ENCODE measurements around the gene SPC24.
A peak's percentile ranks its signal among the peaks of the same experiment; 100 is the strongest.

Gene SPC24

DNA sequence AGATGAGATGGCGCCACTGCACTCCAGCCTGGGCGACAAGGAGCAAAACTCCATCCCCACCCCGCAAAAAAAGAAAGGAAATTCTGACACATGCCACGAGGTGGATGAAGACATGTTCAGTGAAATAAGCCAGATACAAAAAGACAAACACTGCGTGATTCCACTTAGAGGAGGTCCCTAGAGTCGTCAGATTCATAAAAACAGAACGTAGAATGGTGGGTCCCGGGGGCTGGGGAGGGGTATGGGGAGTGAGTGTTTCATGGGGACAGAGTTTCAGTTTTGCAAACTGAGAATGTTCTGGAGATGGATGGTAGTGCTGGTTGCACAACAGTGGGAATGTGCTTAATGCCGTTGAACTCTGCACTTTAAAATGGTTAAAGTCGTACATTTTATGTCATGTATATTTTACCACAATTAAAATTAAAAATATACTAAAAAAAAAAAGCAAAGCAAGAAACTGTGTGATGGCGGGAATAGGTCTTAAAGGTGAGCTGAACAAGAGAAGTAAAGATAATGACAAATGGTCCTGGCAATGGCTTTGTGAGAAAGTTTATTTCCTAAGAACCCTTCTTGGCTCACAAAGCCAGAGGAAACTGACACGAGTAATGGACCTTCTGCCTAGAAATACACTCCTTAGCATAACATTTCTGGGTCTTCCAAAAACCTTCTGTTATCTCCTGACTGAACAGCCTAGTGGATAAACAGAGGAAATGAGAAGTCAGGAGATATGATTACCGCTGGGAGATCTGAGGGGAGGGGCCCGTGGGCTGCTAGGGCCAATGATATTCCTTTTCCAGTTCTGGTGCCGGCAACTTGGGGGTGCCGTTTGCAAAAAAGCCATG, 4.2 kb upstream of the SPC24 start:
- no peak for ATAC-seq
- TF ChIP-seq GLIS3 (CRISPR knock-in tag; IDR thresholded peaks at IDR 0.05): no peak
- no peak for TF ChIP-seq ZC3H10 (CRISPR knock-in tag; IDR thresholded peaks at IDR 0.05)
- no peak for TF ChIP-seq ZNF565 (CRISPR knock-in tag; conservative IDR thresholded peaks at IDR 0.05; ENCODE audit: low read depth)
- TF ChIP-seq, protein P1, sequence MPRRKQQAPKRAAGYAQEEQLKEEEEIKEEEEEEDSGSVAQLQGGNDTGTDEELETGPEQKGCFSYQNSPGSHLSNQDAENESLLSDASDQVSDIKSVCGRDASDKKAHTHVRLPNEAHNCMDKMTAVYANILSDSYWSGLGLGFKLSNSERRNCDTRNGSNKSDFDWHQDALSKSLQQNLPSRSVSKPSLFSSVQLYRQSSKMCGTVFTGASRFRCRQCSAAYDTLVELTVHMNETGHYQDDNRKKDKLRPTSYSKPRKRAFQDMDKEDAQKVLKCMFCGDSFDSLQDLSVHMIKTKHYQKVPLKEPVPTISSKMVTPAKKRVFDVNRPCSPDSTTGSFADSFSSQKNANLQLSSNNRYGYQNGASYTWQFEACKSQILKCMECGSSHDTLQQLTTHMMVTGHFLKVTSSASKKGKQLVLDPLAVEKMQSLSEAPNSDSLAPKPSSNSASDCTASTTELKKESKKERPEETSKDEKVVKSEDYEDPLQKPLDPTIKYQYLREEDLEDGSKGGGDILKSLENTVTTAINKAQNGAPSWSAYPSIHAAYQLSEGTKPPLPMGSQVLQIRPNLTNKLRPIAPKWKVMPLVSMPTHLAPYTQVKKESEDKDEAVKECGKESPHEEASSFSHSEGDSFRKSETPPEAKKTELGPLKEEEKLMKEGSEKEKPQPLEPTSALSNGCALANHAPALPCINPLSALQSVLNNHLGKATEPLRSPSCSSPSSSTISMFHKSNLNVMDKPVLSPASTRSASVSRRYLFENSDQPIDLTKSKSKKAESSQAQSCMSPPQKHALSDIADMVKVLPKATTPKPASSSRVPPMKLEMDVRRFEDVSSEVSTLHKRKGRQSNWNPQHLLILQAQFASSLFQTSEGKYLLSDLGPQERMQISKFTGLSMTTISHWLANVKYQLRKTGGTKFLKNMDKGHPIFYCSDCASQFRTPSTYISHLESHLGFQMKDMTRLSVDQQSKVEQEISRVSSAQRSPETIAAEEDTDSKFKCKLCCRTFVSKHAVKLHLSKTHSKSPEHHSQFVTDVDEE (CRISPR knock-in tag; IDR thresholded peaks at IDR 0.05): no peak
- TF ChIP-seq ZFP30 (CRISPR knock-in tag; IDR thresholded peaks at IDR 0.05): no peak
- TF ChIP-seq RARB (CRISPR knock-in tag; IDR thresholded peaks at IDR 0.05): no peak
- TF ChIP-seq CSDC2 (CRISPR knock-in tag; IDR thresholded peaks at IDR 0.05): no peak
- TF ChIP-seq PPARA (CRISPR knock-in tag; IDR thresholded peaks at IDR 0.05; ENCODE audit: borderline replicate concordance): no peak
- no peak for TF ChIP-seq ISL1 (CRISPR knock-in tag; IDR thresholded peaks at IDR 0.05)
- TF ChIP-seq ZFP3 (CRISPR knock-in tag; IDR thresholded peaks at IDR 0.05): no peak
- no peak for TF ChIP-seq ARNTL (CRISPR knock-in tag; IDR thresholded peaks at IDR 0.05; ENCODE audit: borderline replicate concordance, low read depth)

DNA sequence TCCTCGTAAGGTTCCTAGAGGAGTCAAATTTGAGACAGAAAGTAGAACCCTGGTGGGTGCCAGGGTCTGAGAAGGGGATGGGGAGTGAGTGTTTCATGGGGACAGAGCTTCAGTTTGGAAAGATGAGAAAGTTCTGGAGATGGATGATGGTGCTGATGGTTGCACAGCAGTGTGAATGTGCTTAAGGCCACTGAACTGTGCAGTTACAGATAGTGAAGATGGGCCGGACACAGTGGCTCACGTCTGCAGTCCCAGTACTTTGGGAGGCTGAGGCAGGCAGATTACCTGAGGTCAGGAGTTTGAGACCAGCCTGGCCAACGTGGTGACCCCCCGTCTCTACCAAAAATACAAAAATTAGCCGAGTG, 917 bp downstream of the SPC24 start:
- no peak for ATAC-seq
- no peak for TF ChIP-seq OSR1 (CRISPR knock-in tag; IDR thresholded peaks at IDR 0.05)
- TF ChIP-seq RARB (CRISPR knock-in tag; IDR thresholded peaks at IDR 0.05): no peak

DNA sequence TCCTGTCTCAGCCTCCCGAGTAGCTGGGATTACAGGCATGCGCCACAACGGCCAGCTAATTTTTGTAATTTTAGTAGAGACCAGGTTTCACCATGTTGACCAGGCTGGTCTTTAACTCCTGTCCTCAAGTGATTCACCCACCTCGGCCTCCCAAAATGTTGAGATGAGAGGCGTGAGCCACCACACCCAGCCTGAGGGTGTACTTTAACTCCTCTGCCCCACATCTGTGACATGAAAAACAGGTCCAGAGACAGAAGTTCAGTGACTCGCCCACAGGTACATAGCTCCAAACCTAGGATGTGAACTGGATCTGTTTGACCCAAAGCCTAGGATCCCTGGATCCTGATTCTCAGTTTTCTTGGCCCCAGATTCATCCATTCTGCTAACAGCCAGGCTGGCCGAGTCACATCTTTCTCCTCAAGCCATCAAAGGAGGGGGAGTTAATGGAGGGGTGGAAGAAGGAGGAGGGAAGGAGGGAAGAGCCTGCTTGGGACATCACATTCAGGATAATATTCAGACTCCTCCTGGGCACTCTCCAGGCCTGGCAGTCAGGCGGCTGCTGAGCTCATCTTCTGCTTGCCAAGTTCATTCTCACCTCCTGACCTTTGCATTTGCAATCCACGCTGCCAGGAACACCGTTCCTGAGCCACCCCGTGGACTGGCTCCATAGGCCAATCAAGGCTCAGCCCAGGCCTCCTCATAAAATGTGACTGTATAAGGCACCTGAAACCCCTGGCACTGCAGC, 3.1 kb downstream of the SPC24 start:
- 0 out of 2 replicates have a peak, but pooled peaks have one; percentile 6 for TF ChIP-seq ISL1 (CRISPR knock-in tag; IDR thresholded peaks at IDR 0.05)
- TF ChIP-seq, protein P2, sequence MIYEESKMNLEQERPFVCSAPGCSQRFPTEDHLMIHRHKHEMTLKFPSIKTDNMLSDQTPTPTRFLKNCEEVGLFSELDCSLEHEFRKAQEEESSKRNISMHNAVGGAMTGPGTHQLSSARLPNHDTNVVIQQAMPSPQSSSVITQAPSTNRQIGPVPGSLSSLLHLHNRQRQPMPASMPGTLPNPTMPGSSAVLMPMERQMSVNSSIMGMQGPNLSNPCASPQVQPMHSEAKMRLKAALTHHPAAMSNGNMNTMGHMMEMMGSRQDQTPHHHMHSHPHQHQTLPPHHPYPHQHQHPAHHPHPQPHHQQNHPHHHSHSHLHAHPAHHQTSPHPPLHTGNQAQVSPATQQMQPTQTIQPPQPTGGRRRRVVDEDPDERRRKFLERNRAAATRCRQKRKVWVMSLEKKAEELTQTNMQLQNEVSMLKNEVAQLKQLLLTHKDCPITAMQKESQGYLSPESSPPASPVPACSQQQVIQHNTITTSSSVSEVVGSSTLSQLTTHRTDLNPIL (CRISPR knock-in tag; IDR thresholded peaks at IDR 0.05; ENCODE audit: low read depth): no peak
- peak; percentile 35 for ATAC-seq

DNA sequence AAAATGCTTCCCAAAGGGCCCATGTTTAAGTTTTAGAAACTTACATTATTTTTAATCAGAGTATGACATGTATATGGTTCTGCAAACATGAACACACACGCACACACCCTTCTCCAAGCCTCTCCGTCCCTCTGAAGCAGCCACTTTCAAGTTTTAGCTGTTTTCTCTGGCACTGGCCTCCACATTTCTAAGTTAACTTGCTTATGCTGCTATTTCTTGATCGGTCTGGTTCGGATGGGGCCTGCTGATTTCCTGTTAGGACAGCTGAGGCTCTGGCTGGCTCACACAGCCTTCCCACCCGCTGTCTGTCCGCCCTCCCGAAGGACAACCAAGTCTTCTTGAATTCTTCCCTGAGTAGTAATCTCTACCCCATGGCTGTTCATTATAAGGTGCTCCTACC, 4.4 kb downstream of the SPC24 start:
- ATAC-seq: no peak
- TF ChIP-seq ZNF70 (CRISPR knock-in tag; IDR thresholded peaks at IDR 0.05) (no peak), ZFP30 (CRISPR knock-in tag; IDR thresholded peaks at IDR 0.05) (no peak), RARB (CRISPR knock-in tag; IDR thresholded peaks at IDR 0.05) (no peak), CSDC2 (CRISPR knock-in tag; IDR thresholded peaks at IDR 0.05) (no peak), ISL1 (CRISPR knock-in tag; IDR thresholded peaks at IDR 0.05) (no peak), ZFP3 (CRISPR knock-in tag; IDR thresholded peaks at IDR 0.05) (no peak), PPARA (CRISPR knock-in tag; IDR thresholded peaks at IDR 0.05; ENCODE audit: borderline replicate concordance) (no peak), TCF4 (CRISPR knock-in tag; IDR thresholded peaks at IDR 0.05; ENCODE audit: borderline replicate concordance) (no peak), ZNF565 (CRISPR knock-in tag; conservative IDR thresholded peaks at IDR 0.05; ENCODE audit: low read depth) (no peak), BACH2 (CRISPR knock-in tag; IDR thresholded peaks at IDR 0.05; ENCODE audit: borderline replicate concordance) (no peak)
- TF ChIP-seq, protein P3, sequence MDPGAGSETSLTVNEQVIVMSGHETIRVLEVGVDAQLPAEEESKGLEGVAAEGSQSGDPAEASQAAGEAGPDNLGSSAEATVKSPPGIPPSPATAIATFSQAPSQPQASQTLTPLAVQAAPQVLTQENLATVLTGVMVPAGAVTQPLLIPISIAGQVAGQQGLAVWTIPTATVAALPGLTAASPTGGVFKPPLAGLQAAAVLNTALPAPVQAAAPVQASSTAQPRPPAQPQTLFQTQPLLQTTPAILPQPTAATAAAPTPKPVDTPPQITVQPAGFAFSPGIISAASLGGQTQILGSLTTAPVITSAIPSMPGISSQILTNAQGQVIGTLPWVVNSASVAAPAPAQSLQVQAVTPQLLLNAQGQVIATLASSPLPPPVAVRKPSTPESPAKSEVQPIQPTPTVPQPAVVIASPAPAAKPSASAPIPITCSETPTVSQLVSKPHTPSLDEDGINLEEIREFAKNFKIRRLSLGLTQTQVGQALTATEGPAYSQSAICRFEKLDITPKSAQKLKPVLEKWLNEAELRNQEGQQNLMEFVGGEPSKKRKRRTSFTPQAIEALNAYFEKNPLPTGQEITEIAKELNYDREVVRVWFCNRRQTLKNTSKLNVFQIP (CRISPR knock-in tag; IDR thresholded peaks at IDR 0.05; ENCODE audit: borderline replicate concordance, low read depth): no peak
- TF ChIP-seq, protein P4, sequence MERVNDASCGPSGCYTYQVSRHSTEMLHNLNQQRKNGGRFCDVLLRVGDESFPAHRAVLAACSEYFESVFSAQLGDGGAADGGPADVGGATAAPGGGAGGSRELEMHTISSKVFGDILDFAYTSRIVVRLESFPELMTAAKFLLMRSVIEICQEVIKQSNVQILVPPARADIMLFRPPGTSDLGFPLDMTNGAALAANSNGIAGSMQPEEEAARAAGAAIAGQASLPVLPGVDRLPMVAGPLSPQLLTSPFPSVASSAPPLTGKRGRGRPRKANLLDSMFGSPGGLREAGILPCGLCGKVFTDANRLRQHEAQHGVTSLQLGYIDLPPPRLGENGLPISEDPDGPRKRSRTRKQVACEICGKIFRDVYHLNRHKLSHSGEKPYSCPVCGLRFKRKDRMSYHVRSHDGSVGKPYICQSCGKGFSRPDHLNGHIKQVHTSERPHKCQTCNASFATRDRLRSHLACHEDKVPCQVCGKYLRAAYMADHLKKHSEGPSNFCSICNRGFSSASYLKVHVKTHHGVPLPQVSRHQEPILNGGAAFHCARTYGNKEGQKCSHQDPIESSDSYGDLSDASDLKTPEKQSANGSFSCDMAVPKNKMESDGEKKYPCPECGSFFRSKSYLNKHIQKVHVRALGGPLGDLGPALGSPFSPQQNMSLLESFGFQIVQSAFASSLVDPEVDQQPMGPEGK (CRISPR knock-in tag; IDR thresholded peaks at IDR 0.05; ENCODE audit: borderline replicate concordance): no peak
- TF ChIP-seq, protein P1 (CRISPR knock-in tag; IDR thresholded peaks at IDR 0.05): no peak

Measured in SK-N-SH treated with all-trans-retinoic acid at 6 μM for 48 hours (cell line).